ENCODE results near the gene MORN1.

Gene MORN1

GRCh38 chr1:2317230-2318065, 73.9 kb downstream of the MORN1 start:
- no peak for DNase-seq

GRCh38 chr1:2316451-2316961, 74.8 kb downstream of the MORN1 start:
- no peak for DNase-seq

- DNase-seq, result no peak
These were observed 75.5 kb downstream of the MORN1 start for GRCh38 chr1:2315674-2316450.

GRCh38 chr1:2314803-2315673, 76.3 kb downstream of the MORN1 start:
- DNase-seq, result peak; percentile 16 to 66 (median 61)

GRCh38 chr1:2314273-2314802, 77.0 kb downstream of the MORN1 start:
- DNase-seq, result no peak

GRCh38 chr1:2313651-2314261, 77.6 kb downstream of the MORN1 start:
- DNase-seq, result no peak

- no peak for DNase-seq
These were observed 78.6 kb downstream of the MORN1 start for GRCh38 chr1:2312515-2313301.

GRCh38 chr1:2312160-2312514, 79.2 kb downstream of the MORN1 start:
- DNase-seq, result no peak

- peak in 4 of 5 experiments; percentile 46 to 71 (median 50) for DNase-seq
These were observed 79.9 kb downstream of the MORN1 start for GRCh38 chr1:2311184-2312032.

GRCh38 chr1:2310332-2311183, 80.8 kb downstream of the MORN1 start:
- DNase-seq, result no peak

GRCh38 chr1:2308844-2309243, 82.5 kb downstream of the MORN1 start:
- DNase-seq, result no peak

- no peak for DNase-seq
These were observed 83.4 kb downstream of the MORN1 start for GRCh38 chr1:2307972-2308371.

GRCh38 chr1:2307064-2307605, 84.2 kb downstream of the MORN1 start:
- DNase-seq, result no peak

GRCh38 chr1:2306151-2306978, 85.0 kb downstream of the MORN1 start:
- DNase-seq, result no peak

- peak in 1 of 5 experiments; percentile 51 for DNase-seq
These were observed 86.3 kb downstream of the MORN1 start for GRCh38 chr1:2304921-2305681.

GRCh38 chr1:2304282-2304681, 87.1 kb downstream of the MORN1 start:
- DNase-seq, result no peak

- DNase-seq, result no peak
These were observed 87.6 kb downstream of the MORN1 start for GRCh38 chr1:2303781-2304180.
